IPS-11a (cell line): ENCODE results near the gene LSS.
"Not testable (repeated sequence)": the region's sequence is repeated elsewhere in the genome, so short reads cannot be mapped to it uniquely, and the experiment has no call there.

Source experiments
- H3K4me3 ChIP-seq: one replicate; pipeline ENCODE4 v1.5.1; 2013; ENCODE audit warnings: low read depth, low read length, control low read depth

LSS gene

DNA sequence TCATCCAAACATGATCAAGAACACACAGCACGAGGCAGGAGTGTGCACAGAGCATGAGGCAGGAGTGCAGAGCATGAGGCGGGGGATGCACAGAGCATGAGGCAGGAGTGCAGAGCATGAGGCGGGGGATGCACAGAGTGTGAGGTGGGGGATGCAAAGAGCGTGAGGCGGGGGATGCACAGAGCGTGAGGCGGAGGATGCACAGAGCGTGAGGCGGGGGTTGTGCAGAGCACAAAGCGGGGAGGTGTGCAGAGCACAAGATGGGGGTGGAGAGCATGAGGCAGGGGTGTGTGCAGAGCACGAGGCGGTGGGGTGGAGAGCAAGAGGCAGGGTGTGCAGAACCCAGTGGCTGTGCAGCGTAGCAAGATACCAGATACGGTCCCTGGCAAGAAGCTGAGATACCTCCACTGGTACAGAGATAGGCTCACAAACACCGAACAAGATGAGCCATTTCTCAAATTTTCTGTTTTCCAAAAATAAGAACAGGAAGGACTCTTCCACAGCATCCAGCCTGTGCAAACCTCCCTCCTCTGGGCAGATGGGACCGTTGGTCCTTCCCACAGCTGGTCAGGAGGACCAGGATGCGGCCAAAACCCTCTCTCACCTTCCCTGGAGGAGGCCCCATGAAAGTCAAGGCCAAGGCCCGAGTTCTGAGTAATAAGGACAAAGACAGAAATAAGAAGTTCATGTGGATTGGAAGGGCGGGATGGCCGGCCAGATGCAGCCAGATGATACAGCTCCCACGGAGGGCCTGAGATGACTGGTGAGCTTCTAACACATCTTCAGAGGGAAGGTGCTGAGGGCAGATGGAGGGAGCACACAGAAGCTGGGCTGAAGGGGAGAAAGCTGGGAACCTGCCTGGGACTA, 56.3 kb downstream of the LSS start:
- no peak overlapping the region for H3K4me3 ChIP-seq

DNA sequence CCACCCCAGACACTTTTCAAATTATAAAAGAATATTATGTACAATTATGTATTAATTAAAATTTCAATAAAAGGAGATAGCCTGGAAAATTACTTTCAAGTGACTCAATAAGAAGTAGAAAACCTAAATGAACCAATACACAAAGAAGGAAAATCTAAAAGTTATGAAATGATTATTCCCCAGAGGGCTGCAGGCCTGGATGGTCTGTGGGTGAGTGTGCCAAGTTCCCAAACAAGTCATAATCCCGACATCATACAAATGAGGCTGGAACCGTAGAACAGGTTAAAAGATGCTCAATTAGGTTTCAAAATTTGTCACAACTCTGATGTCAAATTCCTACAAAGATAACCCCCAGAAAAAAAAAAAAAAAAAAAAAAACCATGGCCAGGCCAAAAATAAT, 57.0 kb downstream of the LSS start:
- no peak overlapping the region for H3K4me3 ChIP-seq

DNA sequence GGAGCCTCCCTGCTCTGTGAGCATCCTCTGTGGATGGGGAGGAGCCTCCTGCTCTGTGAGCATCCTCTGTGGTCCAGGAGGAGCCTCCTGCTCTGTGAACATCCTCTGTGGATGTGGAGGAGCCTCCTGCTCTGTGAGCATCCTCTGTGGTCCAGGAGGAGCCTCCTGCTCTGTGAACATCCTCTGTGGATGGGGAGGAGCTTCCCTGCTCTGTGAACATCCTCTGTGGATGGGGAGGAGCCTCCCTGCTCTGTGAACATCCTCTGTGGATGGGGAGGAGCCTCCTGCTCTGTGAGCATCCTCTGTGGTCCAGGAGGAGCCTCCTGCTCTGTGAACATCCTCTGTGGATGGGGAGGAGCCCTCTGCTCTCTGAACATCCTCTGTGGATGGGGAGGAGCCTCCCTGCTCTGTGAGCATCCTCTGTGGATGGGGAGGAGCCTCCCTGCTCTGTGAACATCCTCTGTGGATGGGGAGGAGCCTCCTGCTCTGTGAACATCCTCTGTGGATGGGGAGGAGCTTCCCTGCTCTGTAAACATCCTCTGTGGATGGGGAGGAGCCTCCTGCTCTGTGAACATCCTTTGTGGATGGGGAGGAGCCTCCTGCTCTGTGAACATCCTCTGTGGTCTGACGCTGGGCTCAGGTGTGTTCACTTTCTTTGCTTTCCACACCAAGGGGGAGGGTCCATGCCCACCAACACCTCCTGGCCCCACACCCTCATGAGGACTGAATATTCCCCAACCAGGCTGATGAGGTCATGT, 58.0 kb downstream of the LSS start:
- H3K4me3 ChIP-seq: not testable (repeated sequence)

DNA sequence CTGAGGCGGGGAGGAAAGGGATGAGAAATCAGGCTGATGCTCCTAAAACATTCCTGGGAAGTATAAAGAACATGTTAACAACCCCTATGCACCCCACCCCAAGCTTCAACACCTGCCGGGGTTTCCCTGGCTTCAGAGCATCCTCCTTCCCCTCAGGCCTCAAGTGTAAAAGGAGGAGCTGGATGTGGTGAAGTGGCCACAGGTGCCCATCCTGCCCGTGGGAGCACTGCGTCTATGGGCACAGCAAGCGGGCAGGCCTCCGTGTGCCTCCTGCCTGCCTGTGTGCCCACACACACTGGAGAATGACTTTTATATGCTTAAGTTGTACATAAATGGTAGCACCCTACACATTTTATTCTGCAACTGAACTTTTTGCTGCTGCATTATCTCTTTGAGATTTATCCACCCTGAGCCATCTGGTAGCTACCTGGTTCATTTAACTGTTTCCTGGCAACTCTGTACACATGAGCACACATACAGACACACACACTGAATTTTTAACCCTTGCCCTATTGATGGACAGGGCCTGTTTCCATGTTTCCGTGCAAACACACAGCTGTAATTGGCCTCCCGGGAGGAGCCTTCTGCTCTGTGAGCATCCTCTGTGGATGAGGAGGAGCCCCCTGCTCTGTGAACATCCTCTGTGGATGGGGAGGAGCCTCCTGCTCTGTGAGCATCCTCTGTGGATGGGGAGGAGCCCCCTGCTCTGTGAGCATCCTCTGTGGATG, 59.8 kb downstream of the LSS start:
- no peak overlapping the region for H3K4me3 ChIP-seq

GRCh38 chr21:46168238-46168637, 60.3 kb downstream of the LSS start:
- no peak overlapping the region for H3K4me3 ChIP-seq

DNA sequence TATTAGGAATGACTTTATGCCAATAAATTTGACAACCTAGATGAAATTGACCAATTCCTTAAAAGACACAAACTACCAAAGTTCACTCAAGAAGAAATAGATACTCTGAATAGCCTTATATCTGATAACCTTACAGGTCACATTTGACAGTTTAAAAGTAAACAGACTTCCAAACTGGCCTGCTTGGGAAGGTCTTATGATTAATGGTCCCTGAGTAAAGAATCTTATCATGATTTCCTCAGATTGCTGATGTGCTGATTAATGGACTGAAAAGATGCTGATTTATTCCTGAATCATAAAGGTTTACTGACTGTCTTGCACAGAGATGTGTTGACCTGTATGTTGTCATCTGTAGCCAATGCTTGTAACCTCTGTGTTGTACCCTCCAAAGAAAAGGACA, 63.5 kb downstream of the LSS start:
- H3K4me3 ChIP-seq: no peak overlapping the region

GRCh38 chr21:46163380-46163779, 65.2 kb downstream of the LSS start:
- no peak overlapping the region for H3K4me3 ChIP-seq

- H3K4me3 ChIP-seq: no peak overlapping the region
Measured at GRCh38 chr21:46161633-46162592, 66.7 kb downstream of the LSS start.

DNA sequence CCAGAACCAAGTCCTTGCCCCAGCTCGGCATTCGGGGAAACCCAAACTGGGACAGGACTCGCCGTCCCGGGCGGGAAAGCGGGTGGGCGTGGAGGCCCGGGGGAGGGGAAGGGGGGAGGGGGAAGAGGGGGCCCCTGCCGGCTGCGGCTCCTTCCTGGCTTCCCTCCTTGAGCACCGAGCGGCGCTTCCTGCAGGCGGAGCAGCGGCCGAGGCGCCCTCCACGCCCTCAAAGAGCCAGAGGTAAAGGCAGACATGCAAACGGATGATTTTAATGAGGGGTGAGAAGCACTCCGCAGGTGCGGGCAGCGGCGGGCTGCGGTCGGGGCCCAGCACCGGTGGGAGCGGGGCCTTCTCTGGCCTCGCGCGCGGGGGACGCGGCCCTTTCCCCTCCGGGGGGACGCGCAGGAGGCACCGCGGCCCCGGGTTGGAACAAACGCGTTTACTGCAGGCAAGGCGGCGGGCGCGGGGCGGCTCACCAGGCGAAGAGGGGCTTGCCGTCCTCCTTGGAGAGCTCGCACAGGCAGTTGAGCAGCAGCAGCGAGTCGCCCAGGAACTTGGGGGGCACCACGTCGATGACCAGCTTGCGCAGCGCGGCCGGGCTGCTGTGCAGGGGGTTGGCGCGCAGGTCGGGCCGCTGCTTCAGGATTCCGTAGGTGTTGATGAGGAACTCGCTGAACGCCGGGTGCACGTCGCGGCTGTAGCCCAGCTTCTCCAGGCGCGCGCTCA, 67.5 kb downstream of the LSS start:
- H3K4me3 ChIP-seq: no peak overlapping the region

- no peak overlapping the region for H3K4me3 ChIP-seq
Measured at GRCh38 chr21:46160657-46160906, 68.0 kb downstream of the LSS start.

- no peak overlapping the region for H3K4me3 ChIP-seq
Measured at GRCh38 chr21:46159841-46160656, 68.5 kb downstream of the LSS start.

DNA sequence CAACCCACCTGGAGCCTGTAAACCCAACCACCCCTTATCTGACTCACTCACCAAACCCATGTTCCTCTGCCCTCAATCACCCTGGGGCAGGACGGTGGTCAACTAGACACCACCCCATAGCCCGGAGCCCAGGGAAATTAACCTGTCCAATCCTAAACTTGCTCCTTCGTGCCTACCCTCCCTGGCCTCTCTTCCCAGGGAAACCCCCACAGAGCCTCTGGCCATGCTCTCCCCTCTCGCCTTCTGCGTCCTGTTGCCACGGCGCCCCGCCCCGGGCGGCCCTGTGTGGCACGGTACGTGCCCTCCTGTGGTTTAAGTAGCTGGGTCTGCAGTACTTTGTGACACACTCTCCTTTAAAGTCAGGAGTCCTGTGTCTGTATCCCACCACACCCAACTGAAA, 69.2 kb downstream of the LSS start:
- H3K4me3 ChIP-seq: no peak overlapping the region

GRCh38 chr21:46158666-46159300, 69.8 kb downstream of the LSS start:
- H3K4me3 ChIP-seq: no peak overlapping the region

DNA sequence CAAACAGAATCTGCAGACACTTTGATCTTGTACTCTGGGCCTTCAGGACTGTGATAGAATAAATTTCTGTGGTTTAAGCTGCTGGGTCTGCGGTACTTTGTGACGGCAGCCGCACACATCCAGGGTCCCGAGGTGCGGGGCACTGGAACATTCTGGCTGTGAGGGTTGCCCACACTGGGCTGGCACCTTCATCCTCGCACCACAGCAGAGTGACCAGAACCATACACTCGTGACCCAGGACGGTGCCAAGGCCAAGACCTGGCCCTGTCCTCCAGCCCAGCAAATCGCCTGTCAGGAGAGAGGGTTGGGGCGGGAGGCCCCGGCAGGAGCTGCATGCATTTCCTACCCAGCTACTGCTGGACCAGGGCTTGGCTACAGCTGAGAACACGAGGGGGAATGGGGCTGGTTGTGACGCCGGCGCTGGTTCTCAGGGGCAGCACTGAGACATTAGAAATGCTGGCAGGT, 70.6 kb downstream of the LSS start:
- no peak overlapping the region for H3K4me3 ChIP-seq

- no peak overlapping the region for H3K4me3 ChIP-seq
Measured at GRCh38 chr21:46157396-46157986, 71.1 kb downstream of the LSS start.

- no peak overlapping the region for H3K4me3 ChIP-seq
Measured at GRCh38 chr21:46156678-46157077, 71.9 kb downstream of the LSS start.

GRCh38 chr21:46156378-46156645, 72.3 kb downstream of the LSS start:
- H3K4me3 ChIP-seq: no peak overlapping the region

DNA sequence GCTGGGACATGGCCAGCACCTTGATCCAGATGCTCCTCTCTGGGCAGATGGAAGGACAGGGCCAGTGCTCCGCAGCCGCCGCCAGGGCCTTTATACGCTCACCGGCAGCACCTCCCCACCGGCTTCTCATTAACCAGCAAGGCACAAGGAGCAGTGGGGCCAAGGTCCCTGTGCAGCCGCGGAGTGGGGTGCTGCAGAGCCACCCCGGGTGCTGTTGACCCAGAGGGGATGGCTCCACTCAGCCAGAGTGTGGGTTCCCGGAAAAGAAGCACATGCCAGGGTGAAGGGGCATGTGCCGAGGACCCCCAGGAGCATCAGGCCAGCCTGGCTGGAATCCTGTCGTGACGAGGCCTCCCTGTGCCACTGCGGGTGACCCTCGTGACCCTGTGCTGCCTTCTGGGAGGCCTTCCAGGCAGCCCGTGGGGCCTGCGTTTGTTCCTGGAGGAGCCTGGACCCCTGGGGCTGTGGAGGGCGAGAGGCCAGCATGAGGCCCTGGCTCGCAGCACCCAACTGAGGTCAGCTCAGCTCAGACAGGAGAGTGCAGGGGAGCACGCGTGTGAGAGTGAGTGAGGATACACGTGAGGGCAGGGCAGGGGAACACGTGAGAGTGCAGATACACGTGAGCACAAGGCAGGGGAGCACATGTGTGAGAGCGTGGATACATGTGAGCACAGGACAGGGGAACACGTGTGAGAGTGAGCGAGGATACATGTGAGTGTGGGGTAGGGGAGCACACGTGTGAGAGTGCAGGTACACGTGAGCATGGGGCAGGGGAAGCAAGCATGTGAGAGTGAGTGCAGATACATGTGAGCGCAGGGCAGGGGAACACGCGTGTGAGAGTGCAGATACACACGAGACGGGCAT, 72.8 kb downstream of the LSS start, which contains the start of gene FTCD:
TSS of gene FTCD (minus strand) at position 66 of the 864 bp plus-strand sequence. CDS start at position 10, 56 bp downstream.
- no peak within 1 kb of the TSS for H3K4me3 ChIP-seq
